Activated CD4-positive, alpha-beta T cell treated with anti-CD3 and anti-CD28 coated beads for 36 hours (primary cell): ENCODE measurements around the gene CRYBB1. TPM values are rescaled to one million over a fixed set of nuclear protein-coding genes. Genes with fewer than 3 reads are reported as not detected.

Experiments
- ATAC-seq: fragments of 200-7000 bp; cut with Tn5 transposase; one replicate; pipeline ENCODE4 v1.10.0; 2021; ENCODE audit warnings: mild to moderate bottlenecking, moderate library complexity
- CTCF ChIA-PET: fragments of 350-600 bp; sonication (Branson Sonifier 250); formaldehyde crosslinking; loops from one replicate; lab custom pipeline; 2021; ENCODE audit warnings: antibody characterized with exemption; lab: Charles Lee
- POLR2A ChIA-PET: fragments of 350-600 bp; sonication (Branson Sonifier 250); formaldehyde crosslinking; loops from one replicate; lab custom pipeline; 2021; ENCODE audit warnings: antibody characterized with exemption, inconsistent platforms; lab: Charles Lee
- DNase-seq: peaks from one replicate; pipeline ENCODE4 v3.0.0-alpha.2; 2020
- H3K27ac Mint-ChIP-seq: one replicate; pipeline ENCODE4 v1.8.0; 2021; ENCODE audit warnings: mixed read lengths
- H3K27me3 Mint-ChIP-seq: one replicate; pipeline ENCODE4 v1.8.0; 2021; ENCODE audit warnings: mixed read lengths
- H3K36me3 Mint-ChIP-seq: one replicate; pipeline ENCODE4 v1.8.0; 2021; ENCODE audit warnings: low read depth, mixed read lengths
- H3K4me1 Mint-ChIP-seq: one replicate; pipeline ENCODE4 v1.8.0; 2021; ENCODE audit warnings: mixed read lengths
- H3K4me3 Mint-ChIP-seq: one replicate; pipeline ENCODE4 v1.8.0; 2021; ENCODE audit warnings: mild to moderate bottlenecking, moderate library complexity, mixed read lengths
- H3K9me3 Mint-ChIP-seq: one replicate; pipeline ENCODE4 v1.8.0; 2021; ENCODE audit warnings: low read depth, mixed read lengths
- intact Hi-C, 2 experiments: fragments of 100-400 bp; cut with DNase I in 1 of 2; cut with micrococcal nuclease in 1 of 2; formaldehyde crosslinking; loops; one replicate each; pipeline versions ENCODE4 v1.14.2 to v1.15.1; 2022 to 2024; cut with DNase I, micrococcal nuclease
- total RNA-seq, 2 experiments: library from RNA; stranded (reverse); gene quantifications; one replicate each; pipeline ENCODE4 v1.2.3, GENCODE V29; 2021

CRYBB1 gene
- total RNA-seq, 2 experiments from 2014 or later, result not detected

DNA sequence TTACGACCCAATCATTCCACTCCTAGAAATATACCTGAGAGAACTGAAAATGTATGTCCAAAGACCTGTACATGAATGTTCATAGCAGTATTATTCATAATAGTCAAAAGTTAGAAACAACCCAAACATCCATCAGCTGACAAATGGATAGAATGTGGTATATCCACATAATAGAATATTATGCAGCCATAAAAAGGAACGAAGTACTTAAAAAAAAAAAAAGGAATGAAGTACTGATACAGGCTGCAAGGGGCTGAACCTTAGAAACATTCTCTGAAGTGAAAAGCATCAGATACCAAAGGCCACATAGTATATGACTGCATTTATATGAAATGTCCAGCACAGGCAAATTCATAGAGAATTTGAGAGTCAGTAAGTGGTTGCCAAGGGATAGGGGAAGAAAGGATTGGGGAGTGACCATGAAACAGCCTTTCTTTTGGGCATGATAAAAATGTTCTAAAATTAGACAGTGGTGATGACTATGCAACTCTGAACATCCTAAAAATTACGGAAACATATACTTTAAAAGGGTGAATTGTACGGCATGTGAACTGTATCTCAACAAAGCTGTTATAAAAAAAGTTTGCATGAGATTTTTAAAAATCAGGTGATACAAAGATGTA, 29.7 kb downstream of the CRYBB1 start:
- ATAC-seq (no peak), DNase-seq (no peak)
- ChIA-PET POLR2A (interaction anchor here (0.7 kb wide), 1 partner anchor 18 kb away, joined by 4 read pairs; no protein-coding TSS in a partner anchor), CTCF (interaction anchor here (0.5 kb wide), 1 partner anchor 84 kb away, joined by 3 read pairs; no protein-coding TSS in a partner anchor)
- intact Hi-C loops, result no loop called here
- Mint-ChIP-seq H3K27me3 (no peaks in the 10 kb centered on the region), H3K27ac (no peak overlapping the region), H3K4me1 (peaks cover 44% of the 10 kb centered on the region), H3K4me3 (peak overlapping the region; percentile 77), H3K9me3 (peaks cover 2% of the 10 kb centered on the region), H3K36me3 (no peaks in the 10 kb centered on the region)

DNA sequence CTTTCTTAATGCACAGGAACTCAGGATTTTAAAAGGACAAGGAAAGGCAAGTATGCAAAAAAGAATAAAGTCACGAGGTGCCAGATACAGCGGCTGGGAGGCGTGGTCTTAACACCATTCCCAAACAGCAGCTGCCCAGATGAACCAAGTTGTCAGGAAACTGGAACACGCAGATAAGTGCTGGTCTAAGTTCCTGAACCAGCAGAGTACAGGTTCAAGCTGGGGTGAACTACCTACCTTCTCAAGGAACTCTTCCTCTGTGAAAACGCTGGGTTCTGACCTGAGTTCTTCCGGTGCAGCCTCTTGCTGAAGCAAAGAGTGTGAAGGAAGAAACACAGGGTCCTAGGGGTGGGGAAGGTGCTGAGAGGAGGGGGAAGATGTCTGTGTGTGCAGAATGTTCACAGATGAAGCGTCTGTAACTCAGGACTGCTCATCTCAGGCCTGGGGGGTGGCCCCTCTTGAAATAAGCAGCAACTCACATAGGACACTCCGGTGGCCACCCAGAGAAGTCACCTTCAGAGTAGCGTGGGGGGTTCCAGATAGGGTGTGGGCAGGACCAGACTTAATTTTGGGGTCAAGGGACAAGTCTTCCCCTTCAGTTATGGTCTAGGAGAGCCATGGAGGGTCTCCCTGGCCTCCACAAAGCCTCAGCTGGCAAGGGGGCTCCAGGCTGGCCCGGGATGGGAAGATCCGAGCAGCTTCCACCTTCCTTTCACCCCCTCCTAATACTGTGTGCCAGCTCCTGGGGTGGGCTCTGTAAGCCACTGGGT, 31.1 kb downstream of the CRYBB1 start:
- Mint-ChIP-seq H3K9me3 (peaks cover 2% of the 10 kb centered on the region), H3K27ac (peak overlapping the region; percentile 67), H3K4me3 (peak overlapping the region; percentile 11), H3K4me1 (peaks cover 30% of the 10 kb centered on the region), H3K36me3 (peaks cover 3% of the 10 kb centered on the region), H3K27me3 (no peaks in the 10 kb centered on the region)
- CTCF ChIA-PET, result no interaction called here
- POLR2A ChIA-PET, result no interaction called here
- intact Hi-C loops, result no loop called here
- peak; percentile 7 for DNase-seq
- ATAC-seq, result no peak

DNA sequence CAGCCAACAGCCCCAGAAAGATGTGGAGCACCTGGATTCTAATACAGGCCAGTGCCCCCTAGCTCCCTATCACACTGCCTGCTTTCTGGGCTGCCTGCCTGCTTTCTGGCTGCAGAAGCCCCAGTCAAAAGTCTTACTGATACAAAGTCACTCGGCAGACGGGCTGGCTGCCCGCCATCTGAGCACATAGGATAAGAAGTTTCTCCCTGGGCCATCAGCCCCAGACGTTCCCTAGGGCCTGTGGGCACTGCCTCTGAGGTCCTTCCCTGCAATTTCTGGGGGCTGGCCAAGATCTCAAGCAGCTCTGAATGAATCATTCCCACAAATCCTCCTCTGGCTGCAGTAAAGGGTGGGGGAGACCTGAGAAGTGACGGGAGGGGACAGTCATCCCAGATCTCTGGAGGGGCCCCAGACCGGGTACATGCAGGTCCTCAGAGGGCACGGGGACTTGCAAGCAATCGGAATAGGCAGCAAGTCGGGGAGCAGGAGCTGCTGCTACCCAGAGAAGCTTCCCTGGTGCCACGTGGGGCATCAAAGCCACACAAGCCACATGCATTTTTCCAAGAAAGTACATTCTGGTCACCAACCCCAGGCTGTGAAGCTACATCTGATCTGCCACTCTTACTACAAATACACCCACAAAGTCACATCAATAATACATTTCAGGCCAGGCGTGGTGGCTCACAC, 32.6 kb downstream of the CRYBB1 start:
- no peak overlapping the region for H3K4me3 Mint-ChIP-seq
- H3K36me3 Mint-ChIP-seq, result peaks cover 3% of the 10 kb centered on the region
- peaks cover 2% of the 10 kb centered on the region for H3K9me3 Mint-ChIP-seq
- H3K4me1 Mint-ChIP-seq, result peaks cover 39% of the 10 kb centered on the region
- DNase-seq (no peak), ATAC-seq (no peak)
- intact Hi-C loops, result no loop called here
- no peaks in the 10 kb centered on the region for H3K27me3 Mint-ChIP-seq
- ChIA-PET CTCF (no interaction called here), POLR2A (no interaction called here)
- no peak overlapping the region for H3K27ac Mint-ChIP-seq

- intact Hi-C loops, result no loop called here
- no peak overlapping the region for H3K27ac Mint-ChIP-seq
- H3K9me3 Mint-ChIP-seq, result peaks cover 2% of the 10 kb centered on the region
- peaks cover 3% of the 10 kb centered on the region for H3K36me3 Mint-ChIP-seq
- CTCF ChIA-PET, result interaction anchor here (1.0 kb wide), 1 partner anchor 10 kb away, joined by 4 read pairs; no protein-coding TSS in a partner anchor
- ATAC-seq (no peak), DNase-seq (no peak)
- no peak overlapping the region for H3K4me3 Mint-ChIP-seq
- no peaks in the 10 kb centered on the region for H3K27me3 Mint-ChIP-seq
- POLR2A ChIA-PET, result no interaction called here
- peaks cover 50% of the 10 kb centered on the region for H3K4me1 Mint-ChIP-seq
Observed at GRCh38 chr22:26584010-26584409, 33.8 kb downstream of the CRYBB1 start.

- no peak for DNase-seq
- Mint-ChIP-seq H3K27ac (no peak overlapping the region), H3K4me3 (no peak overlapping the region), H3K4me1 (peaks cover 35% of the 10 kb centered on the region), H3K27me3 (no peaks in the 10 kb centered on the region), H3K9me3 (no peaks in the 10 kb centered on the region), H3K36me3 (peaks cover 3% of the 10 kb centered on the region)
- ATAC-seq, result no peak
- intact Hi-C loops, result no loop called here
- POLR2A ChIA-PET, result interaction anchor here (0.6 kb wide), 1 partner anchor 60 kb away, joined by 7 read pairs; no protein-coding TSS in a partner anchor
- CTCF ChIA-PET, result interaction anchor here (0.8 to 1.1 kb wide), 2 partner anchors 13 to 98 kb away, joined by 3 read pairs; partner anchors contain the start of genes HPS4 and SRRD
Observed at GRCh38 chr22:26581633-26582168, 36.1 kb downstream of the CRYBB1 start.

DNA sequence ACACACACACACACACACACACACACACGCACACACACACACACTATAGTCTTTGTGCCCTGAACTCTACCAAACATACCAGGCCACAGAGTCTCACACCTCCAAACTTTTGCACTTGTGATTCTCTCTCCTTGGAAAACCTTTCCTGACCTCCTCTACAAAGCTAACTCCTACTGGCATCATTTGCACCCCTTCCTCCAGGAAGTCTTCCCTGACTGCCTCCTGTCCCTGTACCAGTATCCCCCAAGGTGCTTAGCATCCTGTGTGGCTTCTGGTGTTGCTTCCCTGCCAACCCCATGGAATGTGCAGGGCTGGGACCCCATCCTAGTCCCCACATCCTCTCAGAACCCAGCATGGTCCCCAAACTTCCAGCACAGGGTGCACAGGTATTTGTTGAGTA, 36.8 kb downstream of the CRYBB1 start:
- Mint-ChIP-seq H3K4me3 (no peak overlapping the region), H3K27me3 (no peaks in the 10 kb centered on the region), H3K4me1 (peaks cover 32% of the 10 kb centered on the region), H3K27ac (no peak overlapping the region), H3K36me3 (peaks cover 5% of the 10 kb centered on the region), H3K9me3 (no peaks in the 10 kb centered on the region)
- ChIA-PET CTCF (interaction anchor here (0.8 to 1.1 kb wide), 2 partner anchors 13 to 98 kb away, joined by 3 read pairs; partner anchors contain the start of genes HPS4 and SRRD), POLR2A (no interaction called here)
- intact Hi-C loops, result no loop called here
- ATAC-seq (no peak), DNase-seq (no peak)

DNA sequence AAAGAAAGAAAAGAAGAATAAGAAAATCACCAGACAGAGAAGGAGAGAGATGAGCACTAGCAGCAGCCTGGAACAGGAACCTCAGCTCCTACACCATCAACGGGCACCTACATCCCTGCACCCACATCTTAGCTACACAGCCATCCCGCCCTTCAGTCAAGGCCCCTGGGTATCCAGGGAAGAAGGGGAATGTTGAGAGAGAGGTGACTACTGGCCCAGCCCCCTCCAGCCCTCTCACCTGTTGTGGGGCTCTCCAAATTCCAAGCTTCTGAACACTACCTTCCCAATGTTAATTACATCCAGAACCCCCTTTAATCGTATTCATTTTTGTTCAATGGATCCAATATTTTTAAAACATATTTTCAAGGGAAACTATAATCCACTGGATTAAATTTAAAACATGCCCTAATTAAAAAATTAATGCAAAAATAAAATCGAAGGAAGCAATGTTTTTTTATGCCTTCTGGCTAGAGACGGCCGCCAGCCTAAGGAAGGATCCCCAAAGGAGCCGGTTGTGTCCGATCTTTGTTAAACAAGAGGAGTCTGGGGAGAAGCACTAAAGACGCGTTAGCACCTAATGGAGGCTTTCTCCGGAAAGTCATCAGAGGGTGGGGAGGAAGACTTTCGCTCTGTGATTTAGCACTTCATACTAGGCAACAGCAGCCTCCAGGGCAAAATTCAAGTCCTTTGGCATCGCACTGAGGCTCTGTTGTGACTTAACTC, 37.4 kb downstream of the CRYBB1 start:
- peaks cover 5% of the 10 kb centered on the region for H3K36me3 Mint-ChIP-seq
- peak overlapping the region; percentile 54 for H3K4me3 Mint-ChIP-seq
- POLR2A ChIA-PET, result interaction anchor here (0.8 kb wide), 1 partner anchor 97 kb away, joined by 3 read pairs; the partner anchor contains the start of genes HPS4 and SRRD
- no peaks in the 10 kb centered on the region for H3K9me3 Mint-ChIP-seq
- DNase-seq, result no peak
- intact Hi-C loops, result no loop called here
- no peaks in the 10 kb centered on the region for H3K27me3 Mint-ChIP-seq
- H3K4me1 Mint-ChIP-seq, result peaks cover 30% of the 10 kb centered on the region
- H3K27ac Mint-ChIP-seq, result peak overlapping the region; percentile 97
- CTCF ChIA-PET, result interaction anchor here (1.0 kb wide), 1 partner anchor 20 kb away, joined by 5 read pairs; no protein-coding TSS in a partner anchor
- no peak for ATAC-seq

DNA sequence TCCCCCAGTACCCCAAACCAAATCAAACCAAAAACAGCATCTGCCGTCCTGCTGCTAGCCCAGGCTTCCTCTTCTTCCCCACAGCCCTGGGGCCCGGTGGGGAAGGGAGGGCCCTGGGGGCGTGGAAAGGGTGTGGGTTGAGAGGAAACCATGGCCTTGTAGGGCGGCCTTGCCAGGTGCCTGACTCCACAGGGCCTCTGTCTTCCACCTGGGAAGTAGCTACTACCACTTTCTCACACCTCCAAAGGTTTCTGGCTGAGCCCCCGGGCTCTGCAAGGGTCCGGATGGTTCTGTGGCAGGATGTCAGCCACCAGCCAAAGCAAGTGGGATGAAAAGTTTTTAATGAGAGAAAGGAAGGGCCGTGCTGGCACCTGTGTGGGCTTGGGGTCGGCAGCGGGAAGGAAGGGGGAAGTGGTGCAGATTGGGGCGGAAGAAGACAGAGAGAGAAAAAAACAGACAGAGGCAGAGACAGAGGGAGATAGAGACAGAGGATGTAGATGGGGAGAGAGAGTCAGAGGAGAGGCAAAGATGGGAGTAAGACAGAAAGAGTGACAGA, 38.4 kb downstream of the CRYBB1 start:
- Mint-ChIP-seq H3K27me3 (no peaks in the 10 kb centered on the region), H3K4me3 (peak overlapping the region; percentile 54), H3K9me3 (no peaks in the 10 kb centered on the region), H3K27ac (peak overlapping the region; percentile 97), H3K36me3 (peaks cover 5% of the 10 kb centered on the region), H3K4me1 (peaks cover 30% of the 10 kb centered on the region)
- POLR2A ChIA-PET, result interaction anchor here (0.8 kb wide), 1 partner anchor 96 kb away, joined by 3 read pairs; the partner anchor contains the start of genes HPS4 and SRRD
- CTCF ChIA-PET, result interaction anchor here (1.0 to 1.3 kb wide), 2 partner anchors 21 to 76 kb away, joined by 4 to 5 read pairs; no protein-coding TSS in a partner anchor
- ATAC-seq, result peak; percentile 94
- DNase-seq, result peak; percentile 70
- intact Hi-C loops, result no loop called here

- H3K4me3 Mint-ChIP-seq, result no peak overlapping the region
- H3K27me3 Mint-ChIP-seq, result no peaks in the 10 kb centered on the region
- no peak overlapping the region for H3K27ac Mint-ChIP-seq
- intact Hi-C loops, result no loop called here
- H3K36me3 Mint-ChIP-seq, result peaks cover 2% of the 10 kb centered on the region
- H3K4me1 Mint-ChIP-seq, result peaks cover 42% of the 10 kb centered on the region
- no peak for DNase-seq
- H3K9me3 Mint-ChIP-seq, result no peaks in the 10 kb centered on the region
- ChIA-PET CTCF (no interaction called here), POLR2A (interaction anchor here (0.7 kb wide), 1 partner anchor 15 kb away, joined by 4 read pairs; no protein-coding TSS in a partner anchor)
- no peak for ATAC-seq
Observed at GRCh38 chr22:26577081-26577480, 40.7 kb downstream of the CRYBB1 start.

GRCh38 chr22:26576026-26576680, 41.7 kb downstream of the CRYBB1 start:
- POLR2A ChIA-PET, result no interaction called here
- Mint-ChIP-seq H3K4me1 (peaks cover 38% of the 10 kb centered on the region), H3K27me3 (no peaks in the 10 kb centered on the region), H3K36me3 (peaks cover 2% of the 10 kb centered on the region), H3K4me3 (no peak overlapping the region), H3K27ac (no peak overlapping the region), H3K9me3 (no peaks in the 10 kb centered on the region)
- CTCF ChIA-PET, result interaction anchor here (1.0 kb wide), 1 partner anchor 28 kb away, joined by 3 read pairs; no protein-coding TSS in a partner anchor
- no peak for ATAC-seq
- intact Hi-C loops, result no loop called here
- no peak for DNase-seq
